AG04450 (cell line): ENCODE measurements around the gene HCFC1. TPM values are rescaled to one million over a fixed set of nuclear protein-coding genes. Genes with fewer than 3 reads are reported as not detected.

Experiments
- CTCF ChIA-PET: fragments of 300-600, 350-600 bp; formaldehyde crosslinking; extraction: SDS; loops from one replicate; lab custom pipeline; 2022; ENCODE audit warnings: antibody characterized with exemption, inconsistent platforms; lab: Charles Lee
- POLR2A ChIA-PET: fragments of 350-600 bp; formaldehyde crosslinking; extraction: SDS; loops from one replicate; lab custom pipeline; 2021; ENCODE audit warnings: antibody characterized with exemption, inconsistent platforms; lab: Yijun Ruan, JAX
- DNase-seq: peaks from one replicate; pipeline ENCODE4 v3.0.0-alpha.2; 2011; ENCODE audit warnings: low read depth, low spot score
- H3K27ac ChIP-seq: one replicate; pipeline ENCODE4 v1.5.1; 2012; ENCODE audit warnings: low read depth, low read length, control low read depth
- H3K27me3 ChIP-seq: one replicate; pipeline ENCODE4 v1.6.0; 2012; ENCODE audit warnings: low read length; ENCODE audit not compliant: control insufficient read depth, insufficient read depth
- H3K4me3 ChIP-seq: 2 replicates; pipeline ENCODE4 v1.5.1; 2011; ENCODE audit warnings: mild to moderate bottlenecking, low read depth, low read length, control low read depth
- H3K9me3 ChIP-seq: 2 replicates; pipeline ENCODE4 v1.5.1; 2012; ENCODE audit warnings: low read length; ENCODE audit not compliant: control insufficient read depth, insufficient read depth
- CTCF ChIP-seq: IDR thresholded peaks from 2 replicates; pipeline ENCODE4 v1.5.1; 2011; ENCODE audit warnings: low read depth, low read length, control low read depth, inconsistent platforms
- polyA plus RNA-seq: library from polyadenylated mRNA; depleted of rRNA; stranded (reverse); fragments of >200 nt; gene quantifications from 2 replicates; pipeline ENCODE4 v1.2.3, GENCODE V29; 2011

HCFC1 gene
- polyA plus RNA-seq, 1 experiment, result 2.7 TPM

DNA sequence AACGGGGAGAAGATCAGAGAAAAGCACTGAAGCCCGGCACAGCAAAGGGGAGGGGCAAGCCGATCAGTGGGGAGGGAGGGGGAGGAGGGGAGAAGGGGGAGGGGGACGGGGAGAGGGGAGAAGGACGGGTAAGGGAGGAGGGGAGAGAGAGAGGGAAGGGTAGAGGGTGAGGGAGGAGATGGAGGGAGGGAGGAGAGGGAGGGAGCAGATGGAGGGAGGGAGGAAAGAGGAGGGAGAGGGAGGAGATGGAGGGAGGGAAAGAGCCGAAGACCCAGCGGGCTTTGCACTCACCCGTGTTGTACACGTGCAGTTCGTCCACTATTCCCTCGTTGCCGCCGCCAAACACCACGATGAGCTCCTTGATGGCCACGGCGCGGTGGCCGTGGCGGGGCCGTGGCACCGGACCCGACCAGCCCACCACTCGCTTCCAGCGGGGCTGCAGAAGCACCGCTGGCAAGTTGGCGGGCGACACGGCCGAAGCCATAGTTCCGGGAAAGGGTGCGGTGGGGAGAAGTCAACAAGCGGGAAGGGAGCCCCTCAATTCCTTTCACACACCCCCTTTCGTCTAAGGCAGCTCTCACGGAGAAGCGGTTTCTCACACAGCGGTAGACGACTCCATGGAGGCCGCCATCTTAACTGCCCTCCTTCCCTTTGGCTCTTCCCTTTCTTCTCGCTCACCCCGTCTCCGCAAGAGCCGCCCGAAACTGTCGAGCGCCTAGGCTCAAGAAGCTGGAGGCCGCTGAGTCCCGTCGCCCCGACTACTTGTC, 1.1 kb downstream of the HCFC1 start:
- DNase-seq, result no peak
- H3K9me3 ChIP-seq, result no peaks in the 10 kb centered on the region; the same call in 1 of the 2 replicates
- no peaks in the 10 kb centered on the region for H3K27me3 ChIP-seq
- POLR2A ChIA-PET, result interaction anchor here (0.6 to 0.8 kb wide), 2 partner anchors 10 to 176 kb away, joined by 4 to 7 read pairs; partner anchors contain the start of genes IDH3G and SSR4
- H3K27ac ChIP-seq, result peak overlapping the region; percentile 98
- no peak for TF ChIP-seq CTCF
- CTCF ChIA-PET, result interaction anchor here (0.8 to 1.6 kb wide), 2 partner anchors 24 to 43 kb away, joined by 3 to 7 read pairs; no protein-coding TSS in a partner anchor
- H3K4me3 ChIP-seq, result peak overlapping the region; percentile 83

DNA sequence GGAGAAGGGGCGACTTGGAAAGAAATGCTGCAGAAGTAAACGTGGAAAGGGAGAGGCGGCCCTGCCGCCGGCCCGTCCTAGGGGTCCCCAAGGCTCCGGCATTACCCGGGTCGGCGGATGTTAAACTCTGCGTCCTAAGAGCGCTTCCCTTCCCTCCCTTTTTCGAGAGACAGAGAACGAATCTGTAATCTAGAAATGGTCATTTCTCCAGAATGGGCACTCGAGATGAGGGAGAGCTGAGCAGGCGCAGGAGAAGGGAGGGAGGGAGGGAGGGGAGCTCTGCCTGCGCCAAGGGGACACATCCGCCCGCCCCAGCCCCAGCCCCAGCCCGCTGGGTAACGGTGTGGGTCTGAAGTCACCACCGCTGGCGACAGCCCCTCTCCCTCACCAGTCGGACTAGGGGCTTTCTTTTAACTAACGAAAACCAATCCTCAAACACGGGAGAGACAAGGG, 1.7 kb downstream of the HCFC1 start:
- Histone ChIP-seq H3K27ac (no peak overlapping the region), H3K4me3 (peak overlapping the region; percentile 83), H3K9me3 (no peaks in the 10 kb centered on the region; the same call in 1 of the 2 replicates), H3K27me3 (no peaks in the 10 kb centered on the region)
- DNase-seq, result no peak
- ChIA-PET CTCF (interaction anchor here (0.8 to 1.3 kb wide), 2 partner anchors 23 kb away, joined by 3 to 4 read pairs; no protein-coding TSS in a partner anchor), POLR2A (no interaction called here)
- TF ChIP-seq CTCF, result no peak

DNA sequence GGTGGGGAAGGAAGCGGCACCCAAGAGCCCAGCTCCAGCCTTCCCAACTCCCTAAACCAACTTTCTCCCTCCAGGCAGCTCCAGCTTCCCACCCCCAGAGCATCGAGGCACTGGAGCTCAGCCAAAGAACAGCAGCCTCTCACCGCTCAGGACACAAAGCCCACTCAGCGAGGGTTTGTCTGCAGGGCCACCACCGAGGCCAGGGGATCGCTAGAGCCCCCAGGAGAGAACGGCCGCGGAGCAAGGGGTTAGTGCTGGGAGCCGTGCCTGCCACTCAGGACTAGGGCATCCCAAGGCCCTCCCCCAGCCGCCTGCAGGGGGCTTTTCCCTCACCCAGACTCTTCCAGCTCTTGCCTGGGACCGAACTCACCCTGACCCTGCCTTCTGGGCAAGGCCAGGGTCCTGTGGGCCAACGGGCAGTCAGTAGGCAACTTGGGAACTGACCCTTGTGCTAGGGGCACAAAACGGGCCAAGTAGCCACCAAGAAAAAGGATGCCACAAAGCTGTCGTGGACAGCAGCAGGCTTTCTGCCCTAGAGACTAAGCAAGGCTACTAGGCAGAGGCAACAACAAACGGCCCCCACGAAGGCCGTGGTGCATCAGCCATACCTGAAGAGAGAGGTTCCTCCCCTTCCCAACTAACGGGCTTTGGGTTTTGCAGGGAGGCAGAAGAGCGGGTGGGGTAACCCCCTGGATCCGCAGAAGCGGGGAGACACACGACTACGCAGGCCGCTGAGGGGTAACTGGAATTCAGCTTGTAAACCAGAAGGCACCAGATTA, 2.3 kb downstream of the HCFC1 start:
- Histone ChIP-seq H3K4me3 (peak overlapping the region; percentile 83), H3K27ac (peak overlapping the region; percentile 31), H3K27me3 (no peaks in the 10 kb centered on the region), H3K9me3 (no peaks in the 10 kb centered on the region; the same call in 1 of the 2 replicates)
- TF ChIP-seq CTCF, result no peak
- no peak for DNase-seq
- CTCF ChIA-PET, result interaction anchor here (1.3 kb wide), 1 partner anchor 22 kb away, joined by 4 read pairs; no protein-coding TSS in a partner anchor
- POLR2A ChIA-PET, result no interaction called here

GRCh38 chrX:153968754-153969124, 2.9 kb downstream of the HCFC1 start:
- Histone ChIP-seq H3K9me3 (no peaks in the 10 kb centered on the region; the same call in 1 of the 2 replicates), H3K4me3 (peak overlapping the region; percentile 83), H3K27me3 (no peaks in the 10 kb centered on the region), H3K27ac (peak overlapping the region; percentile 31)
- ChIA-PET CTCF (interaction anchor here (1.2 to 1.3 kb wide), 2 partner anchors 22 kb away, joined by 4 to 7 read pairs; no protein-coding TSS in a partner anchor), POLR2A (no interaction called here)
- no peak for DNase-seq
- TF ChIP-seq CTCF, result 0 out of 2 replicates have a peak, but pooled peaks have one; percentile 4
